Smooth muscle cell (in vitro differentiated cells): Measurements from ENCODE around the gene DNAH2. TPM values are rescaled to one million over a fixed set of nuclear protein-coding genes. Genes with fewer than 3 reads are reported as not detected.

ENCODE experiments used
- DNase-seq: peaks from one replicate; lab custom pipeline; 2025; ENCODE audit not compliant: unreplicated experiment; lab: John Stamatoyannopoulos, UW
- H2AFZ ChIP-seq: fragments of 200-600 bp; sonication (generic); 2 replicates; pipeline ENCODE4 v1.6.0; 2016; ENCODE audit warnings: antibody characterized with exemption, low read depth, mild to moderate bottlenecking
- H3F3A ChIP-seq: fragments of 200-600 bp; sonication (generic); 2 replicates; pipeline ENCODE4 v1.6.0; 2017; ENCODE audit warnings: antibody characterized with exemption, low read depth
- H3K27ac ChIP-seq: fragments of 200-600 bp; sonication (generic); 2 replicates; pipeline ENCODE4 v1.5.1; 2016; ENCODE audit warnings: low read depth, mild to moderate bottlenecking
- H3K27me3 ChIP-seq: fragments of 200-600 bp; sonication (generic); 2 replicates; pipeline ENCODE4 v1.6.1; 2016; ENCODE audit warnings: low read depth, mild to moderate bottlenecking
- H3K36me3 ChIP-seq: fragments of 200-600 bp; sonication (generic); 2 replicates; pipeline ENCODE4 v1.5.1; 2016; ENCODE audit warnings: low read depth
- H3K4me1 ChIP-seq: fragments of 200-600 bp; sonication (generic); 2 replicates; pipeline ENCODE4 v1.5.1; 2016; ENCODE audit warnings: low read depth
- H3K4me2 ChIP-seq: fragments of 200-600 bp; sonication (generic); 2 replicates; pipeline ENCODE4 v1.6.0; 2016; ENCODE audit warnings: mild to moderate bottlenecking
- H3K4me3 ChIP-seq: fragments of 200-600 bp; sonication (generic); 2 replicates; pipeline ENCODE4 v1.5.1; 2016; ENCODE audit warnings: mild to moderate bottlenecking
- H3K79me2 ChIP-seq: fragments of 200-600 bp; sonication (generic); 2 replicates; pipeline ENCODE4 v1.6.0; 2016; ENCODE audit warnings: low read depth, mild to moderate bottlenecking
- H3K9ac ChIP-seq: fragments of 200-600 bp; sonication (generic); 2 replicates; pipeline ENCODE4 v1.6.0; 2016; ENCODE audit warnings: low read depth
- H3K9me3 ChIP-seq: fragments of 200-600 bp; sonication (generic); replicated peaks from 2 replicates; pipeline ENCODE4 v1.5.1; 2016; ENCODE audit warnings: low read depth
- H4K20me1 ChIP-seq: fragments of 200-600 bp; sonication (generic); 2 replicates; pipeline ENCODE4 v1.6.0; 2016; ENCODE audit warnings: low read depth
- WGBS: methylation state at CpG from one replicate; pipeline ENCODE4 v1.1.7; 2016; ENCODE audit warnings: low lambda C conversion rate; 5-methylcytosine and 5-hydroxymethylcytosine counted together
- polyA plus RNA-seq: library from polyadenylated mRNA; unstranded; fragments of >200 nt; fragmentation: Nextera tagmentation; extraction: Ambion mirVana; gene quantifications from 2 replicates; pipeline ENCODE4 v1.2.1, GENCODE V29; 2016
- total RNA-seq: library from RNA; depleted of rRNA; stranded (reverse); fragments of >200 nt; gene quantifications from 2 replicates; pipeline ENCODE4 v1.2.3, GENCODE V29; 2014
- TF ChIP-seq, protein P1 (sequence below): fragments of 200-600 bp; sonication (generic); IDR thresholded peaks from 2 replicates; pipeline ENCODE4 v1.5.1; 2017; ENCODE audit warnings: borderline replicate concordance, mild to moderate bottlenecking, antibody characterized with exemption; ENCODE audit not compliant: insufficient read depth, poor library complexity, severe bottlenecking

Gene DNAH2
- total and polyA plus RNA-seq, 2 experiments from 2014 or later = not detected

DNA sequence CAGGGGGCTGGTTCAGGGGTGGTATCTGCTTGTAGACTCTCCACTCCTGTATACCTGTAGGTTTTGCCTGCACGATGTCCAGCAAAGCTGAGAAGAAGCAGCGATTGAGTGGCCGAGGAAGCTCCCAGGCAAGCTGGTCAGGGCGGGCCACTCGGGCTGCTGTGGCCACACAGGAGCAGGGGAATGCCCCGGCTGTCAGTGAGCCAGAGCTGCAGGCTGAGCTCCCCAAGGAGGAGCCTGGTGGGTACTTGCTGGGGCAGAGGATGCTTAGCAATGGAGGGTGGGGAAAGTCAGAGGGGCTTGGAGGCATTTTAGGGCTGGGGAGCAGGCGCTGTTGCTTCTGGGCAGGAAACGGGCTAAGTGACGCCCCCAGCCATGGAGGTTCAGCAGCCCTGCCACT is 2.1 kb downstream of the DNAH2 start:
- H3K79me2 ChIP-seq = no peaks in the 10 kb centered on the region
- TF ChIP-seq, protein P1, sequence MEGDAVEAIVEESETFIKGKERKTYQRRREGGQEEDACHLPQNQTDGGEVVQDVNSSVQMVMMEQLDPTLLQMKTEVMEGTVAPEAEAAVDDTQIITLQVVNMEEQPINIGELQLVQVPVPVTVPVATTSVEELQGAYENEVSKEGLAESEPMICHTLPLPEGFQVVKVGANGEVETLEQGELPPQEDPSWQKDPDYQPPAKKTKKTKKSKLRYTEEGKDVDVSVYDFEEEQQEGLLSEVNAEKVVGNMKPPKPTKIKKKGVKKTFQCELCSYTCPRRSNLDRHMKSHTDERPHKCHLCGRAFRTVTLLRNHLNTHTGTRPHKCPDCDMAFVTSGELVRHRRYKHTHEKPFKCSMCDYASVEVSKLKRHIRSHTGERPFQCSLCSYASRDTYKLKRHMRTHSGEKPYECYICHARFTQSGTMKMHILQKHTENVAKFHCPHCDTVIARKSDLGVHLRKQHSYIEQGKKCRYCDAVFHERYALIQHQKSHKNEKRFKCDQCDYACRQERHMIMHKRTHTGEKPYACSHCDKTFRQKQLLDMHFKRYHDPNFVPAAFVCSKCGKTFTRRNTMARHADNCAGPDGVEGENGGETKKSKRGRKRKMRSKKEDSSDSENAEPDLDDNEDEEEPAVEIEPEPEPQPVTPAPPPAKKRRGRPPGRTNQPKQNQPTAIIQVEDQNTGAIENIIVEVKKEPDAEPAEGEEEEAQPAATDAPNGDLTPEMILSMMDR = no peak
- no peaks in the 10 kb centered on the region for H3K9me3 ChIP-seq
- no peak overlapping the region for H3K9ac ChIP-seq
- H3K4me2 ChIP-seq = no peak overlapping the region
- WGBS = 88% methylated on average over 9 of the region's 9 CpGs
- H2AFZ ChIP-seq = no peak overlapping the region
- H3K27ac ChIP-seq = no peak overlapping the region
- H4K20me1 ChIP-seq = no peaks in the 10 kb centered on the region
- peaks cover 10% of the 10 kb centered on the region for H3K4me1 ChIP-seq
- peaks cover 13% of the 10 kb centered on the region for H3K27me3 ChIP-seq
- H3K36me3 ChIP-seq = no peaks in the 10 kb centered on the region
- H3K4me3 ChIP-seq = no peak overlapping the region
- no peak for DNase-seq
- no peaks in the 10 kb centered on the region for H3F3A ChIP-seq

DNA sequence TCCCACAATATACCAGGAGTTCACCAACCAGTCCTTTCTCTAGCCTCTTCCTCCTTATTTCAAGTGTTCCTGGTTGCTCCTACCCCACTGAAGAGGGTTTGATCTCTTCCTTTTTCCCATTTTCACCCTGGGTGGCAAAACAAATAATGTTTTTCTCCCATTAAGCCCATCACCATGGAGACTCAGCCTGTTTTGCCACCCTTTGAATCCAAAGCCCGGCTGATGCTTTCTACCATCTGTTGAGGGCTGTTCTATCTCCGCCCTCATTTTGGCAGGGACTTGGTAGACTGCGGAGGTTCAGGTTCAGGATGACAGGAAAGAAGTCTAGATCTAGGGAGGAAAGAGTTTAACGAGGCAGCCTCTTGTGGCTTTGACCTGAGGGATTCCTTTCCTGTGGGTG is 2.6 kb downstream of the DNAH2 start:
- H3K9me3 ChIP-seq = no peaks in the 10 kb centered on the region
- no peak overlapping the region for H3K4me2 ChIP-seq
- H3K27me3 ChIP-seq = peaks cover 13% of the 10 kb centered on the region
- WGBS = 78% methylated on average over 4 of the region's 4 CpGs
- no peak overlapping the region for H3K9ac ChIP-seq
- TF ChIP-seq, protein P1 = no peak
- H3F3A ChIP-seq = no peaks in the 10 kb centered on the region
- H3K36me3 ChIP-seq = no peaks in the 10 kb centered on the region
- no peaks in the 10 kb centered on the region for H3K79me2 ChIP-seq
- no peak overlapping the region for H3K27ac ChIP-seq
- no peak for DNase-seq
- peaks cover 10% of the 10 kb centered on the region for H3K4me1 ChIP-seq
- no peak overlapping the region for H3K4me3 ChIP-seq
- H2AFZ ChIP-seq = no peak overlapping the region
- H4K20me1 ChIP-seq = no peaks in the 10 kb centered on the region

DNA sequence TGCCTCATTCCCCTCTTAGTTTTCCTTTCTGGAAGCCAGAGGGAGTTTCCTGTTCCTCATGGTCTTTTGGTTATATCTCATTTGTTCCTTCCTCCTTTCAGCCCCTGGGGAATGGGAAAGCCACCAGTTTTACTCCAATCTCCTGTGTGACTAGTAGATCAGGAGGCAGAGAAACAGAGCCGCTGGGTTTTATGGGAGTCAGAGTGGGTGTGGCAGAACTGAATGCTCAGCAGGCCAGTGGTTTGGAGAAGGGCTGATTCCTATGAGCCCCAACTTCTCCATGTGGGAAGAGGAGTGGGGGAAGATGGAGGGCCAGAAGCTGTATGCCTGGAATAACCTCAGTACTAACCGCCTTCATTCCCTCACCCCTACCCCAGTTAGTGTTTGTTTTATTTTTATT is 4.1 kb downstream of the DNAH2 start:
- no peak overlapping the region for H2AFZ ChIP-seq
- H3K27me3 ChIP-seq = peaks cover 13% of the 10 kb centered on the region
- no peaks in the 10 kb centered on the region for H3F3A ChIP-seq
- H3K36me3 ChIP-seq = no peaks in the 10 kb centered on the region
- no peaks in the 10 kb centered on the region for H3K9me3 ChIP-seq
- no peaks in the 10 kb centered on the region for H3K79me2 ChIP-seq
- no peak for DNase-seq
- H3K4me3 ChIP-seq = no peak overlapping the region
- no peak overlapping the region for H3K4me2 ChIP-seq
- TF ChIP-seq, protein P1 = no peak
- H4K20me1 ChIP-seq = no peaks in the 10 kb centered on the region
- H3K4me1 ChIP-seq = peaks cover 5% of the 10 kb centered on the region
- no peak overlapping the region for H3K27ac ChIP-seq
- WGBS = 67% methylated on average over 2 of the region's 2 CpGs
- H3K9ac ChIP-seq = no peak overlapping the region

DNA sequence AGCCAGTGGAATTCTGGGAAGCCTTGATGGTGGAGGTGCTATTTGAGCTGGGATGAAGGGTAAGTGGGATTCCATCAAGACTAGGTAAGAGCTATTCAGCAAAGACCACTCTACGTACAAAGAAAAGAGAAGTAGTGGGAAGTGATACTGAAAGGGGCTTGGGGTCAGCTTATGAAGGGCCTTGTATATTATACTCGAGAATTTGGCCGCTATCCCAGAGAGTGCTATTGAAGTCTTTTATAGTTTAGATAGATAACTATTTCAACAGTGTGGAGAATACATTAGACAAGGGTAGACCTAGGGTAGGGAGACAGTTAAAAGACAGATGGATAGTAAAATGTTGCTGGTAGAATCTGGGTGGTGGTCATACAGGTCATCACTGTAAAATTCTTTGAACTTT is 10.3 kb downstream of the DNAH2 start:
- Histone ChIP-seq H3K9me3 (no peaks in the 10 kb centered on the region), H3K27me3 (no peaks in the 10 kb centered on the region), H3K4me3 (no peak overlapping the region), H3K36me3 (no peaks in the 10 kb centered on the region), H3F3A (no peaks in the 10 kb centered on the region), H3K4me2 (no peak overlapping the region), H2AFZ (no peak overlapping the region), H3K79me2 (no peaks in the 10 kb centered on the region), H3K4me1 (no peaks in the 10 kb centered on the region), H3K9ac (no peak overlapping the region), H4K20me1 (no peaks in the 10 kb centered on the region), H3K27ac (no peak overlapping the region)
- TF ChIP-seq, protein P1 = no peak
- DNase-seq = no peak
- WGBS = 94% methylated on average over 3 of the region's 3 CpGs
